Inflammatory macrophage (primary cell): ENCODE results near the gene LMNTD2.
A peak's percentile ranks its signal among the peaks of the same experiment; 100 is the strongest.
"Not testable (repeated sequence)": the region's sequence is repeated elsewhere in the genome, so short reads cannot be mapped to it uniquely, and the experiment has no call there.

ENCODE experiments used
- DNase-seq, 2 donors: peaks; one replicate each; pipeline ENCODE4 v3.0.0-alpha.2; 2020 to 2022

Gene LMNTD2

DNA sequence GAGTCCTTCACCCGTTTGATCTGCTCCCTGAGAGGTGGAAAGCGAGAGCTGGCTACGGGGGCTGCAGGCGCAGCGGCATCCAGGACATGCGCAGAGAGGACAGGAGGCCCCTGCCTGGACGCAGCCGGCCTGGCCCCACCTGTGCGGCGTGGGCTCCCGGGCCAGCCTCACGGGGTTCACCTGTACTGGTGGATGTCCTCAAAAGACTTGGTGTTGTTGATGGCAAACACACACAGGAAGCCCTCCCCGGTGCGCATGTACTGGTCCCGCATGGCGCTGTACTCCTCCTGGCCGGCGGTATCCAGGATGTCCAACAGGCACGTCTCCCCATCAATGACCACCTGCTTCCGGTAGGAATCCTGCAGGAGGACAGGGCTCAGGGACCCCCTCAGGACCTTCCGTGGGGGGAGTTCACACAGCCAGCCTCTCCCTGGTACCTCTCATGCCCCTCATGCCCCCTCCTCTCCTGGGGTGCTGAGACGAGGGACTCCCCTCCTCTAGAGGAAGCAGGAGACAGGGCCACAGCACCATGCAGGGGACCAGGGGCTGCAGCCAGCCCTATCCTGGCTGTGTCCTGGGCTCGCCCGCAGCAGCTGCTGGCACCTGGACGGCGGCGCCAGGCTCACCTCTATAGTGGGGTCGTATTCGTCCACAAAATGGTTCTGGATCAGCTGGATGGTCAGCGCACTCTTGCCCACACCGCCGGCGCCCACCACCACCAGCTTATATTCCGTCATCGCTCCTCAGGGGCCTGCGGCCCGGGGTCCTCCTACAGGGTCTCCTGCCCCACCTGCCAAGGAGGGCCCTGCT is 26.7 kb downstream of the LMNTD2 start:
- no peak for DNase-seq

DNA sequence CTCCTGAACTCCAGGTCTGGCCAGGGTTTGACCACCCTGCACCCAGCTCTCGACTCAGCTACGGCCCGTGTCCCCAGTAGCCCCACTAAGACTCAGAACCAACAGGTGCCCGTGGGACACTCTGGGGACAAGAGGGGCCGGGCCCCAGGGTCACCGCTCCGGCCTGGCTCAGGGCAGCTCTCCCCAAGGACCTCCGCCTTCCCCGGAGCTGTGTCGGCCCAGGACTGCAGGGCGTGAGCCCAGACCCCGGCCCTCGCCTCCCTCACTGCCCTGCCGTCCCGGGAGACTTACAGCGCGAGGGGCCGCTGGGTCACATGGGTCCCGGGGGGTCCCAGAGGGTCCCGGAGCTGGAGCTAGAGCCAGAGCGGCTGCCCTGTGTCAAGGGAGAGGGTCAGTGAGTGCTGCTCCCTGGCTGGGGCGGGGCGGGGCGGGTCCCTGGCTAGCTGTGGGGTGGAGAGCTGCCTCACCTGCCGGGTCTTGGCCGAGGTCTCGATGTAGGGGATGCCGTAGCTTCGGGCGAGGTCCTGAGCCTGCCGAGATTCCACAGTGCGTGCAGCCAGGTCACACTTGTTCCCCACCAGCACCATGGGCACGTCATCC is 27.5 kb downstream of the LMNTD2 start:
- no peak for DNase-seq

DNA sequence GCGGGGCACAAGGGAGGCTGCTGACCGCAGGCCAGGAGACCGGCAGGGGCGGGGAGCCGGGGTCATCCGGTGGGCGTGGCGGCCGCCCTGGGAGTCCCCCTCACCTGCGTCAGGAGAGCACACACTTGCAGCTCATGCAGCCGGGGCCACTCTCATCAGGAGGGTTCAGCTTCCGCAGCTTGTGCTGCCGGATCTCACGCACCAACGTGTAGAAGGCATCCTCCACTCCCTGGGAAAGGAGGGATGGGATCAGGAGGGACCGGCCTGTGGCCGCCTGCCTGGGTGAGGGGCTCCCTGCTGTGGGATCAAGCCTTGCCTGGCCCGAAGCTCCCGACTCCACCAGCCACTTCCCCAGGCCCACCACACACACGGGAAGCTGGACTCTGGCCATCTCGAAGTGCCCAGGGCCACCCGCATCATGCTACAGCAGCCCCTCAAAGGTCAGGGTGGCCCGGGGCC is 28.0 kb downstream of the LMNTD2 start:
- no peak for DNase-seq

DNA sequence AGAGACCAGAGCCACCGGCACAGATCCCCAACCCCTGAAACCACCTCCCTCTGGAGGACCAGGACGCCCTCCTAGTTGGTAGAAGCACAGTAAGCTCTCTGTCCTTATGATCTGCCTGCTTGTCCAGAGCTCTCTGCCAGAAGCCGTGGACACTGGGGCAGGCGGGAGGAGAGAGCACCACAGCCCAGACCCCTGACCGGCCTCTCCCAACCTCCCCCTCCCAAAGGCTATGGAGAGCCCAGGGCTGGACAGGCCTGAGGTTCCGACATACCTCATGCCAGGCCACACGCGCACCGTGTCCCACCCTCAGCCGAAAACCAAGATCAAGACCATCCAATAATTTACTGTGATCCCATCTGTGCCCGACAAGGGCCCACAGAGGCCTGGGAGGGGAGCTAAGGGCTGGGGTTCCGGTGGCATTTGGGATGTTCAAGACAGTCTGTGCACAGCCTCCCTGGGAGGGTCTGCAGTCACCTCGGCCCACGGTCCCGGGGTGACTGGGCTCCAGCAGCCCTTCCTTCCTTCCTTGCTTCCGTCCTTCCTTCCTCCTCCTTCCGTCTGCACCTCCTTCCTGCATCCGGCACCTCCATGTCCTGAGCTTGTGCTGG is 28.5 kb downstream of the LMNTD2 start:
- no peak for DNase-seq

DNA sequence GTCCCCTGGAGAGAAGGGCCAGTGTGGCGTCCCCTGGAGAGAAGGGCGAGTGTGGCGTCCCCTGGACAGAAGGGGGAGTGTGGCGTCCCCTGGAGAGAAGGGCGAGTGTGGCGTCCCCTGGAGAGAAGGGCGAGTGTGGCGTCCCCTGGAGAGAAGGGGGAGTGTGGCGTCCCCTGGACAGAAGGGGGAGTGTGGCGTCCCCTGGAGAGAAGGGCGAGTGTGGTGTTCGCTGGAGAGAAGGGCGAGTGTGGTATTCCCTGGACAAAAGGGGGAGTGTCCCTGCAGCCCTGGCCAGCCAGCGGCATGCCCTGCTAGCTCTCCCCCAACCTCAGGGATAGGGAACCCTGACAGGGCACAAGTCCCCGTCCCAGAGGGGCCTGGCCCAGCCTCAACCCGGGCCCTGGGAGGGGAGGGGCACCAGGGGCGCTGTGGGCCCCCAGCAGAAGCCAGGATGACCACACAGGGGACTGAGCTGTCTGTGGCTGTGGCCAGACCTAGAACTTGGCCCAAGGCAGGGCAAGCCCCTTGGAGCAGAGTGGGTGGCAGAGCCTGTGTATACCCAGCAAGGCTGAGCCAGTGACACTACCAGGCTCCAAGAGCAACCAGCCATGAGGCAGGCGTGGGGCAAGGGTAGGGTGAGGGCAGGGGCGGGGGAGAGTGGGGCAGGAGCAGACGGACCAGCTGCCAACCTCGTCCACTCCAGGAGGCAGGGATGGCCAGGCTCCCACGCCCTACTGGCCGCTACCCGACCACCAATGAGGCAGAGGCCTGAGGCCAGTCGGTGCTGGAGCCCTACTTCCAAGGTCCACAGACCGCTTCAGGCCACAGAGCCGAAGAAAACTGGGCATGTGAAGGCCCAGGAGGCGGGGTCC is 29.3 kb downstream of the LMNTD2 start:
- no peak for DNase-seq

DNA sequence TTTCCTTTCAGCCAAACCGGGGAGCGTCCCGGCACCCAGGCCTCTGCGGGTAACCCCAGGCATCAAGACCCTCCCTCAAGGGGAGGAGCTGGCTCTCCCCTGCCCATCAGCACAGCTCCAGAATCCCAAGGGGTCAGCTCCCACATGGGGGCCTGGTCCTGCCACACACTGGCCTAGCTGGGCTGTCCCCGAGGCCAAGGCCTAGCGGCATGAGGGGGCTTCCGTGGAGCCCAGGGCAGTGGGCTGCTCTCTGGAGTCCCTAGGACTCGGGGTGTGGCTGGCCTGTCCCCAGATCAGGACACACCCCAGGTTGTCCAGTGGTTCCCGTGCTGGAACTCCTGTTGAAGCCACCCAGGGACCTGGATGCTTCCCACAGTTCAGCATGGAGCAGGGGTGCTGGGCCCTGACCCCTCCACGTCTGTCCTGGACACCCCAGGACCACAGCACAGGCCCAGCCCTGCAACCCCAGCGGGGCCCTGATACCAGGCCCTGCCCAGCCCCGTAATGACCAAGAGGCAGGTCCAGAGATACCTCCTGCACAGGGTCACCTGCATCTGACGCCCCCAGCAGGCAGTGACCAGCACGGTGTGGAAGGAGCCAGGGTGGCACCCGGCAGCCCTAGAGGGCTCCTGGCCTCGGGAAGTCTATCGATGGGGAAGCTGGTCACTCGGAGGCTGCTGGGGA is 30.7 kb downstream of the LMNTD2 start:
- no peak for DNase-seq

DNA sequence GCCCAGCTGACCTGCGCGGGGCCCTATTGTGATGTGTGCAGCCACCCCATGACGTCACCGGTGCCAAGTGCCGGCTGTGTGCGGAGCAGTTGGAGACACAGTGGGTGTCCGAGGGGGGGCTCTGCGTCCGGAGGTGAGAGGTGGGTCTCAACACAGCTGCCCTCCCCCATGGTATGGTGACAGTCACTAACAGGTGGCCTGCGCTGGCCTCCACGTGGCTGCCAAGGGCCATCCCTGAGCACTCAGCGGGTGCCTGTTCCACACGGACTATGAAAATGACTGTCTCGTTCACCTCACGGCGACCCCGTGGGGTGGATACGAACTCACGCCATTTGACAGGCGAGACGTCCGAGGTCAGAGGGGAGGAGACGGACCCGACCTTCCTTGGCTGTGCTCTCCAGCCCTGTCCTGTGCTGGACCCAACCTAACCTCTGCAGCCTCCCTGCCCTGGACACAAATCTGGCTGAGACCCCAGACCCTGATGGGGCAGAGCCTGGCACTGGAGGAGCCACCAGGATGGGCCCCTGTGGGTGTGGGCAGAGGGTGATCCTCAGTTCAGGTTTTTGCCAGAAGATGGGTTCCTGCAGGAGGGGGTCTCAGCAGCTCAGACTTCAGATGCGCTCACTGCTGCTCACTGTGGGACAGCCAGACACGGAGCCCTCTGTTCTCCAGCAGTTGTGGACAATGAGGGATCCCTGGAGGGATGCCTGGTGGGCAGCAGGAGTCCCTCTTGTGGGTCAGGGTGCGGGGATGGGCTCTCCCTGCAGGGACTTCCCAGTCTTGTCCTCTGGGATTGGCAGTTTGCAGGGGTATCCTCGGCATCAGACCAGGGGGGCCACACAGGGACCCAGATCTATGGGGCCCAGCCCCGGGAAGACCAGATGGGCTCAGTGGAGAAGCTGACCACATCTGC is 31.5 kb downstream of the LMNTD2 start:
- DNase-seq = no peak

DNA sequence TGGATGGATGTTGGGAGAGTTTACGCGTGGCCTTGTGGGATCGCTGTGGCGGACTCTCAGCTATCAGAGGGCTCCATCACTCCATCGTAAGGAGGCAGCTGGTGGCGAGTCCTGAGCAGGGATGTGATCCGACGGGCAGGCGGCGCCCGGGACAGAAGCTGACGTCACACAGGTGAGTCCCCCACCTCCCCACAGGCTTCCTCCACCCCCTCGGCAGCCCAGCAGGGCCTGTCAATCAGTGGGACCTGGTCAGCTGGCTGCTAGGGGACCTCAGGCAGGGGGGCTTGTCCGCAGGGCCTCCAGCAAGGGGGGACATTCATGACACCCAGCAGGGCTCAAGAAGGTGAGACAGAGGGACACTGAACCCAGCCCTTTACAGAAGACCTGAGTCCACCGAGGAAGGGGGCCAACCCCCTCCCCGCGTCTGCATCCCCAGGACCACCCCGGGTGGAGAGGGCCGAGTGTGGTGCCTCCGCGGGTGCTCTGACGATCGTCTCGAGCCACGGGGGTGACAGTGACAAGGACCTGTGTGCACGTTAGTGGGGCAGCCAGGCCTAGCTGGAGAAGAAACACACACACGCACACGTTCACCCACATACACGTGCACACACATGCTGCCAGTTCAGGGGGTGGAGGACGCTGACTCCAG is 32.2 kb downstream of the LMNTD2 start:
- no peak for DNase-seq

DNA sequence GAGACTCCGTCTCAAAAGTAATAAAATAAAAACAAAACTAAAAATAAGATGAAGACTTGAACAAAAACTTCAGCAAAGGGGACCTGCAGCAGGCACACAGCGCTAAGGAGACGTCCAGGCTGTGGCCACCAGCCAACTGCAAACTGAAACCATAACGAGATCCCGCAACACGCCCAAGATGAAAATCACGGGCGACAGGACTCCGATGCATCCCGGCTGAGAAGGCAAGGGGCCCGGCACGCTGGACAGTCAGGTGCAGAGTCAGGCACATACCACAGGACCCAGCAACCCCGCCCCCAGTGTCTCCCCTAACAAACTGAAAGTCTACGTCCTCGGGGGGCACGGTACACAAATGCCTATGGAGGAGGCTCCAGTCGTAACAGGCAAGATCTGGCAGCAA is 34.3 kb downstream of the LMNTD2 start:
- DNase-seq = no peak

DNA sequence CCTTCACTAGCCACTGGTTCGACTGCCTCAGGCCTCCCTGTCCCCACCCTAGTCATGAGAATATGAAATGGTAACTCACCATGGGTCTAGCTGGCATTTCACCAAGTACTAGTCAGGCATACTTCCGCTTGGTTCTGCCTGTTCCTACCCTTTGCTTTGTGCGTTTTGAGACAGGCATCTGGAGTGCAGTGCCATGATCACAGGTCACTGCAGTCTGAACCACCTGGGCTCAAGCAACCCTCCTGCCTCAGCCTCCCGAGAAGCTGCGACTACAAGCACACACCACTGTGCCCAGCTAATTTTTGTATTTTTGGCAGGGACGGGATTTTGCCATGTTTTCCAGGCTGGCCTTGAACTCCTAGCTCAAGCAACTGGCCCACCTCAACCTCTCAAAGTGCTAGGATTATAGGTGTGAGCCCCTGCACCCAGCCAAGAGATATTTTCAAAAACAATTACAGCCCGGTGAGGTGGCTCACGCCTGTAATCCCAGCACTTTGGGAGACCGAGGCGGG is 39.3 kb downstream of the LMNTD2 start:
- DNase-seq = no peak

DNA sequence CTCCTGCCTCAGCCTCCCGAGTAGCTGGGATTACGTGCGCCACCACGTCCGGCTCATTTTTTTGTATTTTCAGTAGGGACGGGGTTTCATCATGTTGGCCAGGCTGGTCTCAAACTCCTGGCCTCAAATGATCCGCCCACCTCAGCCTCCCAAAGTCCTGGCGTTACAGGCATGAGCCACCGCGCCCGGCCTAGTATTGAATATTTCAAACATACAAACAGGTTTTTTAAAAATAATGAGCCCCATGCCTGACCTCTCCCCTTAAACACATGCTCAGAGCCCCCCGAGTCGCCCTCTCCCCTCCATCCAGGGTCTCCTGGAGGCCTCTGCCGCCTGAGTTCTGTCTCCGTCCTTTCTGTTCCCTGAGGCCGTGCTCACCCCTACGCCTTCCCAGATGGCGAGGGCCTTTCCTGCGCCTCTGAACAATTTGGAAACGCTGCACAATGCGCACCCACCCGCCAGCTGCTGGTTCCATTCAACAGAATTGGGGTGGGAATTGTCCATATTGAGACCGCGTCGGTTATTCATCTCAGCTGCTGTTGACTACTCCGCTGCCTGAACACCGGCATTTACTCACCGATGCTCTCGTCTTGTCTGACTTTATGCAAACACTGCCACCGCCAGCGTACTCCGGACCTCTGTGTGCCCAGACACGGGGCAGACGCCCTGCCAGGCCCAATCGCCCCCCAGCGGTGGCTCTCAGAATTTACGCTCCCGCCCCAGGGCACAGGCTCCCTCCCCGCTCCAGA is 39.9 kb downstream of the LMNTD2 start:
- DNase-seq = peak; percentile 8 to 12

DNA sequence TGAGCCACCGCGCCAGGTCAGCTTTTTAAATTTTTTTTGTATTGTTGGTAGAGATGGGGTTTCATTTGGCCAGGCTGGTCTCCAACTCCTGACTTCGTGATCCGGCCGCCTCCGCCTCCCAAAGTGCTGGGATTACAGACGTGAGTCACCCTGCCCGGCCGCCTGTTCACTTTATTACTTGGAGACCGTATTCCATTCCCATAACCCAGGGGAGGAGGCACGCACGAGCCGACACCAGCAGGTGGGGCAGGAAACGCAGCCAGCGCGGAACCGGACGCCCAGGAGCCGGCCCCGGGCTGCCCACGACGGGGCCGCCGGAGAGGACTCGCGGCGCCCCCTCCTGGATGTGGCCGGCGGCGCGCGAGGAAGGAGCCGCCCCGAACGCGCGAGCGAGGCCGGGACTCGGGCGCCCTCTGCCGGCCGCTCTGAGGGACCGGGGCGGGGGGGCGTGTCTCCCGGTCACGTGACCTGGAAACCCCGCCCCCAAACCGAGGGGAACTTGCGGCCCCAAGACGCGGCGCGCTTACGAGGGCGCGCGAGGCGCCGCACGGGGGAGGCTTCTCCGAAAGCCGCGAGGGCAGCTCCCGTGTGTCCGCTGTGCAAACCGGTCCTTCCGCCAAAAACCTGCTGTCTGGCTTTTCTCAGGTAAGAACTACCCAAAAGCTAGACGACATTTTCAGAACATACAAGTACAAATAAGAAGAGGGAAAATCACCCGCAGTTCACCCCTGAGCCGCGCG is 41.9 kb downstream of the LMNTD2 start:
- DNase-seq = peak; percentile 94 to 96

DNA sequence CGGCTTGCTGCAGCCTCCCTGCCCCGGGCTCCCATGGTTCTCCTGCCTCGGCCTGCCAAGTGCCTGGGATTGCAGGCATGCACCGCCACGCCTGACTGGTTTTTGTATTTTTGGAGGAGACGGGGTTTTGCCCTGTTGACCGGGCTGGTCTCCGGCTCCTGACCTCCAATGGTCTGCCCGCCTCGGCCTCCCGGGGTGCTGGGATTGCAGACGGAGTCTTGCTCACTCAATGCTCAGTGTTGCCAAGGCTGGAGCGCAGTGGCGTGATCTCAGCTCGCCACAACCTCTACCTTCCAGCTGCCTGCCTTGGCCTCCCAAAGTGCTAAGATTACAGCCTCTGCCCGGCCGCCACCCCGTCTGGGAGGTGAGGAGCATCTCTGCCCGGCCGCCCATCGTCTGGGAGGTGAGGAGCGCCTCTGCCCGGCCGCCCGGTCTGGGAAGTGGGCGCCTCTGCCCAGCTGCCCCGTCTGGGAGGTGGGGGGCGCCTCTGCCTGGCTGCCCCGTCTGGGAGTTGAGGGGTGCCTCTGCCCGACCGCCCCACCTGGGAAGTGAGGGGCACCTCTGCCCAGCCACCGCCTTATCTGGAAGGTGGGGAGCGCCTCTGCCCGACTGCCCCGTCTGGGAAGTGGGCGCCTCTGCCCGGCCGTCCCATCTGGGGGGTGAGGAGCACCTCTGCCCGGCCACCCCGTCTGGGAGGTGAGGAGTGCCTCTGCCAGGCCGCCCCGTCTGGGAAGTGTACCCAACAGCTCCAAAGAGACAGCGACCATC is 43.4 kb downstream of the LMNTD2 start:
- not testable (repeated sequence) for DNase-seq

DNA sequence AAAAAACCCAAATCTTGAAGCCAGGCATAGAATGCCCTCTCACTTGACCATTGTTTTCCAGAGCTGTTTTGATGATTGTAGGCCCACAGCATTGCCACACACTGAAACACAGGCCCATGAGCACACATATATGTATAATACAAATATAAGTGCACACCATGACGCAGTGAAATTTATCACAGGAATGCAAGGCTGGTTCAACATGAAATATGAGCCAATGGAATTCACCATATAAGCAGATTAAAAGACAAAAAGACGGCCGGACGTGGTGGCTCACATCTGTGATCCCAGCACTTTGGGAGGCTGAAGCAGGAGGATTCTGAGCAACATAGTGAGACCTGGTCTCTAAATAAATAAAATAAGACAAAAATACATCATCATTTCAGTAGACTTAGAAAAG is 44.1 kb downstream of the LMNTD2 start:
- no peak for DNase-seq

DNA sequence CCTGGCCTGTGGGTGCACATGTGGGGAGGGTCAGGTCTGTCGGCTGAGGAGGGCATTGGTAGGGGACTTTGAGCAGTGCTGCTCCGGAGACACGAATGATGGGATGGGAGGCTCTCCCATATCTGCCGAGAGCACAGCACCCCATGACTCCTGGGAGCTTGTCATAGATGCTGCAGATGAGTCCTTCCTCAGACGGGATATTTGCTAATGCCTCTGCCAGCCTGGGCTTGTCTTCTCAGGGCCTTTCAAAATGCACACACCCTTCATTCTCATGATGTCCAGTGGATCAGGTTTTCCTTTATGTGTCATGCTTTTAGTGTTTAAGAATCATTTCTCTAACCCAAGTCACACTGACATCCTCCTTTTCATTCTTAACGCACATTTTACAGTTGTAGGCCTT is 45.4 kb downstream of the LMNTD2 start:
- no peak for DNase-seq

DNA sequence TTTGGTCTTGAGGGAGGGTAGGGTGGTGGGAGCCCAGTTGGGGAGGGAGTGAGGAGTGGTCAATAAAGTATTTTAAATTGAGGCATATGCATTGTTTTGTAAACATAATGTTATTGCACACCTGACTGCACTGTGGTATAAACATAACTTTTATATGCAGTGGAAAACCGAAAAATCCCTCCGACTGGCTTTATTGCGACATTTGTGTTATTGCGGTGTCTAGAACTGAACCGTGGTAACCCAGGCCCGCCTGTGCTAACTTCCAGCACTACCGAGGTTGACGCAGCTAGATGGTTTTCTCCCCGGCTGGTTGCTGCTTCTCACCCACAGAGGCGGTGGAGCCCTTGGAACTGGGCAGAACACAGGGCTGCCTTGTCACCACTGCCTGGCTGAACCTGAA is 45.9 kb downstream of the LMNTD2 start:
- peak; percentile 17 to 33 for DNase-seq

DNA sequence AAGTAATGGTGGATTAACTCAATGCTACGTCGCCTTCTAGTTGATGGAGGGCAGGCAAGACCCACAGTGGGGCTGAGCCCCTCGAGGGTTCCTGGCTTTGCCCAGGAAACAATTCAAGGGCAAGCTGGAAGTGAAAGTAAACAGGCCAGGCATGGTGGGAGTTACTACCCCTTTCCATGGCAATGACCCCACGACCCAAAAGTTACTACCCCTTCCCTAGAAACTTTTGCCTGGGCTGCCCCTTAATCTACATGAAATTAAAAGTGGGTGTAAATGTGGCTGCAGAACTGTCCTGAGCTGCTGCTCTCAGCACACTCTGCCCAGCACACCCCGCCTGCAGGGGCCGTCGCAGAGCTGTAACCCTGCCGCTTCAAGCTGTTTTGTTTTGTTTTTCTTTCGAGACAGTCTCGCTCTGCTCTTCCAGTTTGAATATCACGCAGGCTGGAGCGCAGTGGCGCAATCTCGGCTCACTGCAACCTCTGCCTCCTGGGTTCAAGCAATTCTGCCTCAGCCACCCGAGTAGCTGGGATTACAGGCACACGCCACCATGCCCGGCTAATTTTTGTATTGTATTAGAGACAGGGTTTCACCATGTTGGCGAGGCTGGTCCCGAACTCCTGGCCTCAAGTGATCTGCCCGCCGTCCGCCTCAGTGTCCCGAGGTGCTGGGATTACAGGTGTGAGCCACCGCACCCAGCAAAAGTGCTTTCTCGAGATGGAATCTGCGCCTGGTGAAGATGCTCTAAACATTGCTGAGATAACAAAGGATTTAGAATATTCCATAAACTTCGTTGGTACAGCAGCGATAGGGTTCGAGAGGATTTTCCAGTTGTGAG is 47.6 kb downstream of the LMNTD2 start:
- peak; percentile 52 to 58 for DNase-seq
